HEK293 (cell line): Measurements from ENCODE around the gene CTIF.

ENCODE experiments used
- CTCF ChIA-PET: fragments of 350-600 bp; formaldehyde crosslinking; extraction: SDS; loops from one replicate; lab custom pipeline; 2021; ENCODE audit warnings: antibody characterized with exemption; lab: Yijun Ruan, JAX
- POLR2A ChIA-PET: fragments of 300-600 bp; formaldehyde crosslinking; extraction: SDS; loops from one replicate; lab custom pipeline; 2020; ENCODE audit warnings: antibody characterized with exemption, inconsistent platforms; lab: Yijun Ruan, JAX
- H3K27ac ChIP-seq: fragments of 200-500 bp; sonication (Bioruptor generic); 2 replicates; pipeline ENCODE4 v1.5.1; 2014; ENCODE audit warnings: low read depth, low read length, control low read depth, inconsistent platforms; ENCODE audit errors: extremely low read depth
- H3K36me3 ChIP-seq, 2 experiments: fragments of 200-500 bp in 1 of 2; sonication (Bioruptor generic) in 1 of 2; 1 replicate in 1 of 2; 2 replicates in 1 of 2; pipeline ENCODE4 v1.5.1; 2014 to 2017; ENCODE audit warnings: inconsistent platforms in 2 of 2, low read length in 2 of 2; ENCODE audit not compliant: control insufficient read depth in 2 of 2, insufficient read depth in 1 of 2
- H3K4me1 ChIP-seq: fragments of 200-500 bp; sonication (Bioruptor generic); 2 replicates; pipeline ENCODE4 v1.5.1; 2014; ENCODE audit warnings: mild to moderate bottlenecking, low read length, inconsistent platforms; ENCODE audit not compliant: control insufficient read depth, insufficient read depth
- H3K4me3 ChIP-seq: 2 replicates; pipeline ENCODE4 v1.5.1; 2011; ENCODE audit warnings: low read depth, mild to moderate bottlenecking, control low read depth, low read length, moderate library complexity
- H3K9me3 ChIP-seq: fragments of 200-500 bp; sonication (Bioruptor generic); 2 replicates; pipeline ENCODE4 v1.5.1; 2014; ENCODE audit warnings: low read depth, low read length, inconsistent platforms; ENCODE audit not compliant: control insufficient read depth, insufficient read depth
- BCL11B ChIP-seq: fragments of 450-650 bp; formaldehyde crosslinking; IDR thresholded peaks from 2 replicates; pipeline ENCODE4 v1.5.1; 2016; ENCODE audit warnings: low read depth, missing biosample characterization, missing genetic modification characterization
- EGR2 ChIP-seq: fragments of 450-650 bp; formaldehyde crosslinking; IDR thresholded peaks from 2 replicates; pipeline ENCODE4 v1.5.1; 2016; ENCODE audit warnings: low read depth, missing biosample characterization, missing genetic modification characterization
- FEZF1 ChIP-seq: fragments of 450-650 bp; formaldehyde crosslinking; IDR thresholded peaks from 2 replicates; pipeline ENCODE4 v1.5.1; 2016; ENCODE audit warnings: missing biosample characterization, missing genetic modification characterization
- GLI2 ChIP-seq: fragments of 450-650 bp; formaldehyde crosslinking; IDR thresholded peaks from 2 replicates; pipeline ENCODE4; 2017; ENCODE audit warnings: missing biosample characterization, missing genetic modification characterization, low read depth, borderline replicate concordance
- INSM2 ChIP-seq: fragments of 450-650 bp; formaldehyde crosslinking; IDR thresholded peaks from 2 replicates; pipeline ENCODE4 v1.5.1; 2016; ENCODE audit warnings: missing biosample characterization, missing genetic modification characterization
- KLF16 ChIP-seq: fragments of 450-650 bp; formaldehyde crosslinking; IDR thresholded peaks from 2 replicates; pipeline ENCODE4 v1.5.1; 2017; ENCODE audit warnings: missing biosample characterization, missing genetic modification characterization
- KLF8 ChIP-seq: fragments of 450-650 bp; formaldehyde crosslinking; IDR thresholded peaks from 2 replicates; pipeline ENCODE4 v1.5.1; 2016; ENCODE audit warnings: missing biosample characterization, missing genetic modification characterization
- OSR2 ChIP-seq: fragments of 450-650 bp; formaldehyde crosslinking; IDR thresholded peaks from 2 replicates; pipeline ENCODE4 v1.5.1; 2016; ENCODE audit warnings: missing biosample characterization, missing genetic modification characterization
- WT1 ChIP-seq: fragments of 450-650 bp; formaldehyde crosslinking; IDR thresholded peaks from 2 replicates; pipeline ENCODE4 v1.5.1; 2016; ENCODE audit warnings: missing biosample characterization, missing genetic modification characterization
- YY2 ChIP-seq: fragments of 450-650 bp; formaldehyde crosslinking; IDR thresholded peaks from 2 replicates; pipeline ENCODE4 v1.5.1; 2016; ENCODE audit warnings: missing biosample characterization, missing genetic modification characterization
- ZBTB17 ChIP-seq: fragments of 450-650 bp; formaldehyde crosslinking; IDR thresholded peaks from 2 replicates; pipeline ENCODE4 v1.5.1; 2016; ENCODE audit warnings: missing biosample characterization, missing genetic modification characterization
- ZFHX2 ChIP-seq: fragments of 450-650 bp; formaldehyde crosslinking; conservative IDR thresholded peaks from 2 replicates; pipeline ENCODE4 v1.5.1; 2016; ENCODE audit warnings: missing biosample characterization, missing genetic modification characterization
- ZNF366 ChIP-seq: fragments of 450-650 bp; formaldehyde crosslinking; conservative IDR thresholded peaks from 2 replicates; pipeline ENCODE4 v1.5.1; 2016; ENCODE audit warnings: missing biosample characterization, missing genetic modification characterization
- ZNF513 ChIP-seq: fragments of 450-650 bp; IDR thresholded peaks from 2 replicates; pipeline ENCODE4 v1.5.1; 2018; ENCODE audit warnings: missing biosample characterization, missing genetic modification characterization
- ZNF660 ChIP-seq: fragments of 450-650 bp; IDR thresholded peaks from 2 replicates; pipeline ENCODE4 v1.5.1; 2018; ENCODE audit warnings: missing biosample characterization, mild to moderate bottlenecking, missing genetic modification characterization
- ZNF664 ChIP-seq: fragments of 450-650 bp; formaldehyde crosslinking; IDR thresholded peaks from 2 replicates; pipeline ENCODE4 v1.5.1; 2016; ENCODE audit warnings: missing biosample characterization, missing genetic modification characterization
- ZNF707 ChIP-seq: fragments of 450-650 bp; formaldehyde crosslinking; IDR thresholded peaks from 2 replicates; pipeline ENCODE4 v1.5.1; 2016; ENCODE audit warnings: missing biosample characterization, missing genetic modification characterization
- ZNF768 ChIP-seq: fragments of 450-650 bp; formaldehyde crosslinking; IDR thresholded peaks from 2 replicates; pipeline ENCODE4 v1.5.1; 2018; ENCODE audit warnings: missing biosample characterization, mild to moderate bottlenecking, missing genetic modification characterization
- ZSCAN30 ChIP-seq: fragments of 450-650 bp; IDR thresholded peaks from 2 replicates; pipeline ENCODE4 v1.5.1; 2018; ENCODE audit warnings: missing biosample characterization, mild to moderate bottlenecking, missing genetic modification characterization, moderate library complexity
- TF ChIP-seq, protein P1 (sequence below): fragments of 450-650 bp; formaldehyde crosslinking; IDR thresholded peaks from 2 replicates; pipeline ENCODE4 v1.5.1; 2017; ENCODE audit warnings: missing biosample characterization, missing genetic modification characterization
- TF ChIP-seq, protein P2 (sequence below): IDR thresholded peaks from 2 replicates; pipeline ENCODE4 v1.6.1; 2011; ENCODE audit warnings: mild to moderate bottlenecking, low read depth, low read length, borderline replicate concordance
- TF ChIP-seq, protein P3 (sequence below): fragments of 450-650 bp; formaldehyde crosslinking; IDR thresholded peaks from 2 replicates; pipeline ENCODE4 v1.5.1; 2016; ENCODE audit warnings: missing biosample characterization, missing genetic modification characterization

Gene CTIF

GRCh38 chr18:48905513-48905912 lies 366.7 kb downstream of the CTIF start (continued):
- TF ChIP-seq ZNF768 (tag by site-specific recombination) (no peak), ZBTB17 (tag by site-specific recombination) (no peak), OSR2 (tag by site-specific recombination) (no peak), KLF8 (tag by site-specific recombination) (no peak), KLF16 (tag by site-specific recombination) (no peak), BCL11B (tag by site-specific recombination) (no peak)
- TF ChIP-seq, protein P1, sequence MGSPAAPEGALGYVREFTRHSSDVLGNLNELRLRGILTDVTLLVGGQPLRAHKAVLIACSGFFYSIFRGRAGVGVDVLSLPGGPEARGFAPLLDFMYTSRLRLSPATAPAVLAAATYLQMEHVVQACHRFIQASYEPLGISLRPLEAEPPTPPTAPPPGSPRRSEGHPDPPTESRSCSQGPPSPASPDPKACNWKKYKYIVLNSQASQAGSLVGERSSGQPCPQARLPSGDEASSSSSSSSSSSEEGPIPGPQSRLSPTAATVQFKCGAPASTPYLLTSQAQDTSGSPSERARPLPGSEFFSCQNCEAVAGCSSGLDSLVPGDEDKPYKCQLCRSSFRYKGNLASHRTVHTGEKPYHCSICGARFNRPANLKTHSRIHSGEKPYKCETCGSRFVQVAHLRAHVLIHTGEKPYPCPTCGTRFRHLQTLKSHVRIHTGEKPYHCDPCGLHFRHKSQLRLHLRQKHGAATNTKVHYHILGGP (tag by site-specific recombination) = no peak

GRCh38 chr18:48908916-48909315 lies 370.1 kb downstream of the CTIF start:
- ChIA-PET CTCF (interaction anchor here (0.5 to 0.7 kb wide), 2 partner anchors 93 to 184 kb away, joined by 4 read pairs; no protein-coding TSS in a partner anchor), POLR2A (interaction anchor here (0.5 to 0.7 kb wide), 2 partner anchors 75 to 308 kb away, joined by 3 to 8 read pairs; no protein-coding TSS in a partner anchor)
- Histone ChIP-seq H3K4me1 (0 out of 2 replicates have a peak, but pooled peaks cover 2% of the 10 kb centered on the region), H3K9me3 (no peaks in the 10 kb centered on the region), H3K27ac (no peak overlapping the region), H3K36me3 (no peaks in the 10 kb centered on the region; a peak in 1 of 3 replicates), H3K4me3 (no peak overlapping the region)
- TF ChIP-seq BCL11B (tag by site-specific recombination) (no peak), OSR2 (tag by site-specific recombination) (no peak), ZFHX2 (tag by site-specific recombination) (peak; percentile 27; the same call in 1 of the 2 replicates), ZNF513 (peak; percentile 97), YY2 (tag by site-specific recombination) (no peak), WT1 (tag by site-specific recombination) (no peak), ZNF660 (tag by site-specific recombination) (no peak), ZSCAN30 (no peak), ZNF664 (tag by site-specific recombination) (no peak), EGR2 (tag by site-specific recombination) (peak; percentile 64; the same call in 1 of the 2 replicates), FEZF1 (tag by site-specific recombination) (no peak), INSM2 (tag by site-specific recombination) (no peak), ZNF707 (tag by site-specific recombination) (no peak), GLI2 (tag by site-specific recombination) (no peak), ZNF366 (tag by site-specific recombination) (peak; percentile 30; the same call in 1 of the 2 replicates)
- TF ChIP-seq, protein P2, sequence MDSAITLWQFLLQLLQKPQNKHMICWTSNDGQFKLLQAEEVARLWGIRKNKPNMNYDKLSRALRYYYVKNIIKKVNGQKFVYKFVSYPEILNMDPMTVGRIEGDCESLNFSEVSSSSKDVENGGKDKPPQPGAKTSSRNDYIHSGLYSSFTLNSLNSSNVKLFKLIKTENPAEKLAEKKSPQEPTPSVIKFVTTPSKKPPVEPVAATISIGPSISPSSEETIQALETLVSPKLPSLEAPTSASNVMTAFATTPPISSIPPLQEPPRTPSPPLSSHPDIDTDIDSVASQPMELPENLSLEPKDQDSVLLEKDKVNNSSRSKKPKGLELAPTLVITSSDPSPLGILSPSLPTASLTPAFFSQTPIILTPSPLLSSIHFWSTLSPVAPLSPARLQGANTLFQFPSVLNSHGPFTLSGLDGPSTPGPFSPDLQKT = no peak
- TF ChIP-seq, protein P3, sequence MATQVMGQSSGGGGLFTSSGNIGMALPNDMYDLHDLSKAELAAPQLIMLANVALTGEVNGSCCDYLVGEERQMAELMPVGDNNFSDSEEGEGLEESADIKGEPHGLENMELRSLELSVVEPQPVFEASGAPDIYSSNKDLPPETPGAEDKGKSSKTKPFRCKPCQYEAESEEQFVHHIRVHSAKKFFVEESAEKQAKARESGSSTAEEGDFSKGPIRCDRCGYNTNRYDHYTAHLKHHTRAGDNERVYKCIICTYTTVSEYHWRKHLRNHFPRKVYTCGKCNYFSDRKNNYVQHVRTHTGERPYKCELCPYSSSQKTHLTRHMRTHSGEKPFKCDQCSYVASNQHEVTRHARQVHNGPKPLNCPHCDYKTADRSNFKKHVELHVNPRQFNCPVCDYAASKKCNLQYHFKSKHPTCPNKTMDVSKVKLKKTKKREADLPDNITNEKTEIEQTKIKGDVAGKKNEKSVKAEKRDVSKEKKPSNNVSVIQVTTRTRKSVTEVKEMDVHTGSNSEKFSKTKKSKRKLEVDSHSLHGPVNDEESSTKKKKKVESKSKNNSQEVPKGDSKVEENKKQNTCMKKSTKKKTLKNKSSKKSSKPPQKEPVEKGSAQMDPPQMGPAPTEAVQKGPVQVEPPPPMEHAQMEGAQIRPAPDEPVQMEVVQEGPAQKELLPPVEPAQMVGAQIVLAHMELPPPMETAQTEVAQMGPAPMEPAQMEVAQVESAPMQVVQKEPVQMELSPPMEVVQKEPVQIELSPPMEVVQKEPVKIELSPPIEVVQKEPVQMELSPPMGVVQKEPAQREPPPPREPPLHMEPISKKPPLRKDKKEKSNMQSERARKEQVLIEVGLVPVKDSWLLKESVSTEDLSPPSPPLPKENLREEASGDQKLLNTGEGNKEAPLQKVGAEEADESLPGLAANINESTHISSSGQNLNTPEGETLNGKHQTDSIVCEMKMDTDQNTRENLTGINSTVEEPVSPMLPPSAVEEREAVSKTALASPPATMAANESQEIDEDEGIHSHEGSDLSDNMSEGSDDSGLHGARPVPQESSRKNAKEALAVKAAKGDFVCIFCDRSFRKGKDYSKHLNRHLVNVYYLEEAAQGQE = no peak
